Activated naive CD4-positive, alpha-beta T cell treated with anti-CD3 and anti-CD28 coated beads for 36 hours (primary cell): ENCODE data around the gene CYB5R3. TPM values are rescaled to one million over a fixed set of nuclear protein-coding genes. Genes with fewer than 3 reads are reported as not detected.

Source experiments
- CTCF ChIA-PET: fragments of 350-600 bp; sonication (Branson Sonifier 250); formaldehyde crosslinking; loops from one replicate; lab custom pipeline; 2021; ENCODE audit warnings: antibody characterized with exemption; lab: Charles Lee
- DNase-seq: peaks from one replicate; pipeline ENCODE4 v3.0.0-alpha.2; 2020
- H3K27ac Mint-ChIP-seq: one replicate; pipeline ENCODE4 v1.8.0; 2021; ENCODE audit warnings: mild to moderate bottlenecking, mixed read lengths
- H3K27me3 Mint-ChIP-seq: one replicate; pipeline ENCODE4 v1.8.0; 2021; ENCODE audit warnings: low read depth, mixed read lengths
- H3K36me3 Mint-ChIP-seq: one replicate; pipeline ENCODE4 v1.8.0; 2021; ENCODE audit warnings: low read depth, mixed read lengths
- H3K4me1 Mint-ChIP-seq: one replicate; pipeline ENCODE4 v1.8.0; 2021; ENCODE audit warnings: low read depth, mixed read lengths
- H3K4me3 Mint-ChIP-seq: one replicate; pipeline ENCODE4 v1.8.0; 2021; ENCODE audit warnings: mild to moderate bottlenecking, moderate library complexity, mixed read lengths
- H3K9me3 Mint-ChIP-seq: one replicate; pipeline ENCODE4 v1.8.0; 2021; ENCODE audit warnings: mixed read lengths
- intact Hi-C: fragments of 100-400 bp; cut with micrococcal nuclease; formaldehyde crosslinking; loops from one replicate; pipeline ENCODE4 v1.15.1; 2023
- total RNA-seq, 2 experiments: library from RNA; stranded (reverse); gene quantifications; one replicate each; pipeline ENCODE4 v1.2.3, GENCODE V29; 2021

Gene CYB5R3
- 10 to 100 TPM; 61.2 to 63.9 TPM for total RNA-seq

DNA sequence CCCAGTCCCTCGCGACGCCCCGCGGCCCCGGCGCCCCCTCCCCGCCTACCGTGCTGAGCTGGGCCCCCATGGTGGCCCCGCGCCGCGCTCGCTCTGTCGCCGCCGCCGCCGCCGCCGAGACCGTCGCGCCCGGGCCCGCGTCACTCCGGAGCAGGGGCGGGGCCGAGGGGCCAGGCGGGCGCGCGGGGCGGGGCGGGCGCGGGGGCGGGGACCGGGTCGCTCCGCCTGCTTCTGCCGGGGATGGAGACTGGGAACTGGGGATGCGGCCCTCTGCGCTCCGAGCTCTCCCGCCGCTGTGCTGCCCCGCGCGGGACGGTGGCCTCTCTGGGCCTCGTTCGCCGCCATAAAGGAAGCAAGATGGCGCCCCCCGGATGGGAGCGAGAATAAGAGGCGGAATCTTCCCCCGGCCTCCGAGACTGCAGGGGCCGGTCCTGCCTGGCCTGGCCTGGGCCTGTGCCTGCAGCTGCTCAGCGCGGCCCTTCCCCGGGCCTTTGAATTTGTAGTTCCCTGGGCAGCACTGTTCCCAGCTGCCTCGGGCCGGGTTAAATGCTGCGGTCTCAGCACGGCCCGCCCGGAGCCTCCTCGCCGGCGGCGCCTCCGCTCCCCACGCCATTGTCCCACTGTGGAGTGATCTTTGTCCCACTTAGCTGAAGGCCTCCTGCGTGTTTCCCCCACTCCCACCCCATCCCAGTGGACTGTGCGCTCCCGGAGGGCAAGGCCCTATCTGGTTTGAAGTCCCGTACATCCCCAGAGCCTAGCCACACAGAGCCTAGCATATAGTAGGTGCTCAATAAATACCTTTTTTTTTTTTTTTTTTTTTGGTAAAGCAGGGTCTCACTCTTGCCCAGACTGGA, at the start of gene CYB5R3:
Gene CYB5R3, minus strand, starts transcription at position 147 of the 854 bp plus-strand sequence. Its CDS starts 77 bp downstream, at position 70.
- Mint-ChIP-seq H3K36me3 (no peaks in the 10 kb centered on the region), H3K27me3 (no peaks in the 10 kb centered on the region), H3K27ac (peak within 1 kb of the TSS; percentile 78), H3K4me1 (peaks cover 28% of the 10 kb centered on the region), H3K4me3 (peak within 1 kb of the TSS; percentile 93), H3K9me3 (no peaks in the 10 kb centered on the region)
- peak; percentile 87 for DNase-seq
- CTCF ChIA-PET = interaction anchor here (0.6 to 0.8 kb wide), 4 partner anchors 12 to 1561 kb away, joined by 3 to 5 read pairs (median 4); no protein-coding TSS in a partner anchor
- intact Hi-C loops = loop anchor here (1.0 kb wide), 1 partner anchor 34 kb away; no protein-coding TSS in a partner anchor

DNA sequence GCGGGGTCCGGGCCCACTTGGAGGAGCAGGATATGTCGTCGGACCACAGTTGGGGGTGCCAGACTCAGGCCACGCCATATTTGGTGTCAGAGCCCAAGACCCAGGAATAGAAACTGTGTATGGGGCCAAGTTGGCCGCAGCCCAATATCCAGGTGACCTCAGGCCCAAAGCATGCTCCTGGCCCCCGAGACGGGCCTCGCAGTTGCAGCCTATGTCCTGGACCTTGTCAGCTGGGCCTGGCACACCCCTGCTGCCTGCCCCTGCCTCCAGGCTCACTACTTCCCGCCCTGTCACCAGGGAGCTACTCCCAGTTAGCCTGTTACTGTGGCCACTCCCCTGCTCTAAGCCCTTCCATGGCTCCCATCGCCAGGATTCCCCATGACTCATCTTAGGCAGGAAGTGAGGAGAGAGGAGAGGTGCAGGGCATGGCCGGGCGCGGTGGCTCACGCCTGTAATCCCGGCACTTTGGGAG, 48.4 kb upstream of the CYB5R3 start:
- Mint-ChIP-seq H3K4me3 (no peak overlapping the region), H3K9me3 (no peaks in the 10 kb centered on the region), H3K36me3 (no peaks in the 10 kb centered on the region), H3K27ac (no peak overlapping the region), H3K27me3 (no peaks in the 10 kb centered on the region), H3K4me1 (no peaks in the 10 kb centered on the region)
- intact Hi-C loops = no loop called here
- DNase-seq = no peak
- CTCF ChIA-PET = interaction anchor here (0.6 kb wide), 2 partner anchors 79 to 270 kb away, joined by 3 to 6 read pairs; no protein-coding TSS in a partner anchor

GRCh38 chr22:42696331-42696967, 47.3 kb upstream of the CYB5R3 start:
- H3K9me3 Mint-ChIP-seq = no peaks in the 10 kb centered on the region
- no peak overlapping the region for H3K27ac Mint-ChIP-seq
- no peak overlapping the region for H3K4me3 Mint-ChIP-seq
- intact Hi-C loops = no loop called here
- no peaks in the 10 kb centered on the region for H3K27me3 Mint-ChIP-seq
- no peaks in the 10 kb centered on the region for H3K36me3 Mint-ChIP-seq
- DNase-seq = no peak
- no peaks in the 10 kb centered on the region for H3K4me1 Mint-ChIP-seq
- CTCF ChIA-PET = no interaction called here

GRCh38 chr22:42695294-42695693, 46.1 kb upstream of the CYB5R3 start:
- Mint-ChIP-seq H3K27ac (no peak overlapping the region), H3K4me3 (no peak overlapping the region), H3K27me3 (no peaks in the 10 kb centered on the region), H3K36me3 (no peaks in the 10 kb centered on the region), H3K4me1 (no peaks in the 10 kb centered on the region), H3K9me3 (no peaks in the 10 kb centered on the region)
- intact Hi-C loops = no loop called here
- no peak for DNase-seq
- CTCF ChIA-PET = no interaction called here

GRCh38 chr22:42693763-42694683, 44.8 kb upstream of the CYB5R3 start:
- Mint-ChIP-seq H3K27me3 (no peaks in the 10 kb centered on the region), H3K36me3 (no peaks in the 10 kb centered on the region), H3K27ac (no peak overlapping the region), H3K9me3 (no peaks in the 10 kb centered on the region), H3K4me3 (no peak overlapping the region), H3K4me1 (no peaks in the 10 kb centered on the region)
- intact Hi-C loops = no loop called here
- DNase-seq = no peak
- CTCF ChIA-PET = no interaction called here

DNA sequence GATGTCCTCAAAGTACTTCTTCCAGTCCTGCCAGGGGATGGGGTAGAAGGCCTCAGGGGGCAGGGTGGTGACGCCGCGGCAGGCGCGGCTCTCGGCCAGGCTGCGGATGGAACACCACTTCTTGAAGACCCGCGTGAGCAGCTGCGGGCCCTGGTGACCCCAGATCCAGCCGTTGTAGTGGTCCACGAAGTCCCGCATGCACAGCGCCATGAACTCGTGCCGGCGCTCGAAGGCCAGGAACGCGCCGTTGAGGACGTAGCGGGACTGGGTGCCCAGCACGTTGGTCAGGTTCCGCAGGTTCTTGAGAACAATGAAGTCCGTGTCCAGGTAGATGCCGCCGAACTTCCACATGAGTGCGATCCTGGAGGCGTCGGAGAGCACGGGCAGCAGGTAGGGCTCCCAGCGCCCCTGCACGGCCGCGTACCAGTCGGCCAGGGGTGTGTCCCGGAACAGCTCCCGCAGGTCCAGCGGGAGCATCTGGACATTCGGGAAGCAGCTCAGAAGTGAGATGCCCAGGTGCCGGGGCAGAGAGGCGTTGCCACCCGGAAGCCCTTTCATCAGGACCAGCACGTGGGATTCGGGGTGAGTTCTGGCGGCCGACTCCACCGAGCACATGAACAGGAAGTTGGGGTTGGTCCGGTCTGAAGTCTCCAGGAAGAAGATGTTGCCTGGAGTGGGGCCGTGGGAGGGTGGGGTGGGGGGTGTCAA, 44.0 kb upstream of the CYB5R3 start:
- no peak overlapping the region for H3K4me3 Mint-ChIP-seq
- no peaks in the 10 kb centered on the region for H3K9me3 Mint-ChIP-seq
- no peaks in the 10 kb centered on the region for H3K27me3 Mint-ChIP-seq
- intact Hi-C loops = no loop called here
- H3K27ac Mint-ChIP-seq = no peak overlapping the region
- no peaks in the 10 kb centered on the region for H3K4me1 Mint-ChIP-seq
- DNase-seq = no peak
- CTCF ChIA-PET = no interaction called here
- no peaks in the 10 kb centered on the region for H3K36me3 Mint-ChIP-seq

DNA sequence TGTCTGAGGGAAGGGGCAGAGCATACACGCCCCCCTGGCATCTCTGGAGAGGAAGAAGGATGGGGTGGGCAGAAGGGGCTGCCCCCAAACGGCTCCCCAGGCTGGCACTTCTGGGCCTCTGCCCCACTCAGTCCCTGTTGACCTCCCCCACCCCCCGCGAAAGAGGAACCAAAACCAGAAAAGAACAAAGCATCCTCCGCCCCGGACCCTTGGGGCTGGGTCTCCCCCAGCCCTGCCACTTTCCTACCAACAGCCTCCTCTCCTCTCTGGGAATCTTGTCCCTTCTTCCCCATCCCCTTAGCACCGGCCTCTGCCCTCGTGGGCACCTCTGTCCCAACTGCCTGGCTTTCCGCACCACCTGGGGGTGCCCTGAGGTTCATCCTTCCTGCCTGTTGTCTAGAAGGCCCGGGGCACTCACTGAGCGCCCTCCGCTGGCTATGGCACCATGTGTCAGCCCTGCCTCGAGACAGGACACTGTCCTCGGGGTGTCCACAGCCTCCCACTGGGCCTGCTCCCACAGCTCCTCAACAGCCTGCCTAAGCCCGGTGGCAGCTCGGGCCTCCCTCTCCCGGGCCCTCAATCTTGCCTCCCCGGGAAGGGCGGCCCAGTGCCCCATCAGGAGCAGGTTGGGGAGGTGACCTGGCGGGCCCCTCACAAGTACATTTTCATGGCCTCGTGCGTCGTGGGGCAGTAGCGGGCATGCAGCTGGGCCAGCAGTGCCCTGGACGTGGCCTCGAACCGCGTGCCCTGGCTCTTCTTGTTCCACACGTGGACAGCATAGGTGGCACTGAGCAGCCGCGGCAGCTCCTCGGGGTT, 43.3 kb upstream of the CYB5R3 start:
- Mint-ChIP-seq H3K4me1 (no peaks in the 10 kb centered on the region), H3K9me3 (no peaks in the 10 kb centered on the region), H3K4me3 (no peak overlapping the region), H3K27me3 (no peaks in the 10 kb centered on the region), H3K36me3 (no peaks in the 10 kb centered on the region), H3K27ac (no peak overlapping the region)
- intact Hi-C loops = no loop called here
- DNase-seq = no peak
- CTCF ChIA-PET = no interaction called here

- H3K27me3 Mint-ChIP-seq = no peaks in the 10 kb centered on the region
- DNase-seq = no peak
- H3K4me1 Mint-ChIP-seq = no peaks in the 10 kb centered on the region
- no peaks in the 10 kb centered on the region for H3K36me3 Mint-ChIP-seq
- H3K4me3 Mint-ChIP-seq = no peak overlapping the region
- intact Hi-C loops = no loop called here
- H3K9me3 Mint-ChIP-seq = no peaks in the 10 kb centered on the region
- no peak overlapping the region for H3K27ac Mint-ChIP-seq
- CTCF ChIA-PET = no interaction called here
These were observed 42.2 kb upstream of the CYB5R3 start for GRCh38 chr22:42691440-42691839.

- intact Hi-C loops = no loop called here
- Mint-ChIP-seq H3K9me3 (no peaks in the 10 kb centered on the region), H3K4me1 (no peaks in the 10 kb centered on the region), H3K36me3 (no peaks in the 10 kb centered on the region), H3K4me3 (no peak overlapping the region), H3K27me3 (no peaks in the 10 kb centered on the region), H3K27ac (no peak overlapping the region)
- CTCF ChIA-PET = no interaction called here
- no peak for DNase-seq
These were observed 39.3 kb upstream of the CYB5R3 start for GRCh38 chr22:42688241-42689211.

DNA sequence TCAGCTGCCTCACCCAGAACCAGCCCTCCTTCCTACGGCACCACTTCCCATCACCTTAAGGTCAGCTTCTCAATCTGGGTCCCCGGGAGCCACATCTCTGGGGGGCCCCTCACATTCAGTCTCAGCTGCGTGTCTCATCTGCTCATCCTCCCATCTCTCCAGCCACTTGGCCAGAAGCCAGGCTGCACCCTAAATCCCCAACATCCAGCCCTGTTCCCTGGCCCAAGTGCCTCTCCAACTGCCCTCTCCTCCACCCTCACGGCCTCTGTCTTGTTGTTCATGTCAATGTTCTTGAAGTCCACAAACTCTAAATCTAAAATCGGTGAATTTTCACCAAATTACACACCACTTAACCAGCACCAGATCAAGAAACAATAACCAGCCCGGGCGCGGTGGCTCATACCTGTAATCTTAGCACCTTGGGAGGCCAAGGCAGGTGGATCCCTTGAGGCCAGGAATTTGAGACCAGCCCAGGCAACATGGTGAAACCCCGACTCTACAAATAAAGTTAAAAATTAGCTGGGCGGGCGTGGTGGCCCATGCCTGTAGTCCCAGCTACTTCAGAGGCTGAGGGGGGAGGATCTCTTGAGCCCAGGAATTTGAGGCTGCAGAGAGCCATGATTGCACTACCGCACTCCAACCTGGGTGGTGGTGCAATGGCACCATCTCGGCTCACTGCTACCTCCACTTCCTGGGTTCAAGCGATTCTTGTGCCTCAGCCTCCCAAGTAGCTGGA, 37.7 kb upstream of the CYB5R3 start:
- intact Hi-C loops = no loop called here
- Mint-ChIP-seq H3K4me1 (no peaks in the 10 kb centered on the region), H3K4me3 (no peak overlapping the region), H3K27me3 (no peaks in the 10 kb centered on the region), H3K27ac (no peak overlapping the region), H3K9me3 (no peaks in the 10 kb centered on the region), H3K36me3 (no peaks in the 10 kb centered on the region)
- no peak for DNase-seq
- CTCF ChIA-PET = no interaction called here
